ENCODE data around the gene SCT. TPM values are rescaled to one million over a fixed set of nuclear protein-coding genes. Genes with fewer than 3 reads are reported as not detected.

Gene SCT
- total and polyA plus RNA-seq, 2 donors (not counting 3 experiments of a cell fraction or from before 2014, with no cell fraction given) = not detected

DNA sequence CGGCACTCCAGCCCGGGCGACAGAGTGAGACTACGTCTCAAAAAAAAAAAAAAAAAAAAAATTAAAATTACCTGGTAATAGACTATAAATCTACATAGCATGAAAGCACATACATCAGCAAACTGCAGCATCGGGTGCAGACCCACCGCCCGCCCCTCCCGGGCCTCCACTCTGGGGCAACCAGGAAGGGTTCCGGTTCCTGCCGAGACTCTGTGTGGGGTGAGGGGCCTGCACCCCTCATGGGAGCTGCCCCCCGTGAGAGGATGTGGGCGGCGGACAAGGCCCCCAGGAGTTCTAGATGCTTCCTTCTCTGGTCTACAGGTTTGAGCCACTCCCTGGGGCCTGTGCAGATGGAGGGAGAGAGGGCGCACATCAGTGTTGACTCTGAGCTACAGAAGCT lies 19.2 kb upstream of the SCT start:
- Histone ChIP-seq H4K20me1 (replicated peaks; ENCODE audit: control insufficient read depth, extremely low read depth, insufficient read depth, low read length) (no peaks in the 10 kb centered on the region), H2AFZ (ENCODE audit: low read depth, low read length) (no peak overlapping the region), H3K79me2 (ENCODE audit: control insufficient read depth, insufficient read depth, low read length) (no peaks in the 10 kb centered on the region), H3K36me3 (ENCODE audit: control insufficient read depth in 2 of 2, extremely low read depth in 1 of 2, insufficient read depth in 2 of 2, low read length in 2 of 2) (peaks cover 0 to 16% of the 10 kb centered on the region in 2 experiments), H3K9me3 (replicated peaks; ENCODE audit: control insufficient read depth, insufficient read depth, low read length) (no peaks in the 10 kb centered on the region), H3K4me1 (ENCODE audit: control insufficient read depth, extremely low read depth, insufficient read depth, low read length) (no peaks in the 10 kb centered on the region), H3K27me3 (ENCODE audit: control insufficient read depth in 2 of 2, insufficient read depth in 2 of 2, low read length in 2 of 2) (no peaks in the 10 kb centered on the region), H3K4me3 (replicated peaks in 1 of 3; ENCODE audit: insufficient read depth in 1 of 3, low read depth in 1 of 3, low read length in 3 of 3) (no peak overlapping the region), H3K9ac (replicated peaks; ENCODE audit: extremely low read depth, insufficient read depth, low read length) (no peak overlapping the region), H3K27ac (ENCODE audit: insufficient read depth, low read depth, low read length) (no peak overlapping the region), H3K9me1 (replicated peaks; ENCODE audit: control insufficient read depth, extremely low read depth, insufficient read depth, low read length) (no peaks in the 10 kb centered on the region), H3K4me2 (ENCODE audit: insufficient read depth, low read length) (no peak overlapping the region)
- CTCF ChIA-PET = interaction anchor here (1.1 to 1.6 kb wide), 2 partner anchors 11 to 27 kb away, joined by 3 read pairs; no protein-coding TSS in a partner anchor
- POLR2A ChIA-PET = no interaction called here
- TF ChIP-seq POLR2A (IDR thresholded peaks at IDR 0.05; ENCODE audit: low read depth, low read length) (no peak), MYC (IDR thresholded peaks at IDR 0.05; ENCODE audit: low read depth, low read length) (no peak), POLR2AphosphoS5 (IDR thresholded peaks at IDR 0.05; ENCODE audit: insufficient read depth, low read depth, low read length) (no peak), EZH2 (IDR thresholded peaks at IDR 0.05; ENCODE audit: borderline replicate concordance, low read depth, low read length, severe bottlenecking) (no peak), JUN (IDR thresholded peaks at IDR 0.05; ENCODE audit: borderline replicate concordance, insufficient read depth, insufficient read length, low read depth) (no peak), FOS (IDR thresholded peaks at IDR 0.05; ENCODE audit: borderline replicate concordance, insufficient read depth, low read length) (no peak), GATA2 (IDR thresholded peaks at IDR 0.05; ENCODE audit: insufficient read depth, insufficient read length, low read depth, low read length) (no peak)
- TF ChIP-seq, protein P1, sequence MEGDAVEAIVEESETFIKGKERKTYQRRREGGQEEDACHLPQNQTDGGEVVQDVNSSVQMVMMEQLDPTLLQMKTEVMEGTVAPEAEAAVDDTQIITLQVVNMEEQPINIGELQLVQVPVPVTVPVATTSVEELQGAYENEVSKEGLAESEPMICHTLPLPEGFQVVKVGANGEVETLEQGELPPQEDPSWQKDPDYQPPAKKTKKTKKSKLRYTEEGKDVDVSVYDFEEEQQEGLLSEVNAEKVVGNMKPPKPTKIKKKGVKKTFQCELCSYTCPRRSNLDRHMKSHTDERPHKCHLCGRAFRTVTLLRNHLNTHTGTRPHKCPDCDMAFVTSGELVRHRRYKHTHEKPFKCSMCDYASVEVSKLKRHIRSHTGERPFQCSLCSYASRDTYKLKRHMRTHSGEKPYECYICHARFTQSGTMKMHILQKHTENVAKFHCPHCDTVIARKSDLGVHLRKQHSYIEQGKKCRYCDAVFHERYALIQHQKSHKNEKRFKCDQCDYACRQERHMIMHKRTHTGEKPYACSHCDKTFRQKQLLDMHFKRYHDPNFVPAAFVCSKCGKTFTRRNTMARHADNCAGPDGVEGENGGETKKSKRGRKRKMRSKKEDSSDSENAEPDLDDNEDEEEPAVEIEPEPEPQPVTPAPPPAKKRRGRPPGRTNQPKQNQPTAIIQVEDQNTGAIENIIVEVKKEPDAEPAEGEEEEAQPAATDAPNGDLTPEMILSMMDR (IDR thresholded peaks at IDR 0.05; ENCODE audit: extremely low read depth in 1 of 2, insufficient read depth in 1 of 2, low read depth in 1 of 2, low read length in 2 of 2) = no peak
- TF ChIP-seq, protein P2, sequence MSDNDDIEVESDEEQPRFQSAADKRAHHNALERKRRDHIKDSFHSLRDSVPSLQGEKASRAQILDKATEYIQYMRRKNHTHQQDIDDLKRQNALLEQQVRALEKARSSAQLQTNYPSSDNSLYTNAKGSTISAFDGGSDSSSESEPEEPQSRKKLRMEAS (IDR thresholded peaks at IDR 0.05; ENCODE audit: insufficient read depth, insufficient read length) = no peak
- FAIRE-seq (no peak), DNase-seq (ENCODE audit: low read depth, low spot score) (no peak)
- dilution Hi-C loops (cut with MboI; ENCODE audit: extremely low pct_ligation_motif_present, low sequenced_read_pairs) = no loop called here
- BruUV-seq (replicated peaks) = no TSS peak
- intact Hi-C loops (cut with micrococcal nuclease) = no loop called here

All from endothelial cell of umbilical vein (primary cell).